K562 (cell line): ENCODE results near the gene FILIP1L. TPM values are rescaled to one million over a fixed set of nuclear protein-coding genes. Genes with fewer than 3 reads are reported as not detected.
A peak's percentile ranks its signal among the peaks of the same experiment; 100 is the strongest.

ENCODE experiments used
- ATAC-seq: fragments of 200-7000 bp; cut with Tn5 transposase; 3 replicates; pipeline ENCODE4 v1.9.1; 2020; ENCODE audit warnings: moderate library complexity
- BruUV-seq: library from RNA; stranded (reverse); fragments of 400-500 nt; replicated peaks from 2 replicates; lab custom pipeline; 2021; lab: Mats Ljungman, UMichigan
- CTCF ChIA-PET: fragments of 300-600 bp; formaldehyde crosslinking; extraction: SDS; loops from one replicate; lab custom pipeline; 2021; ENCODE audit warnings: low intra/inter-chr PET ratio; lab: Yijun Ruan, JAX
- POLR2A ChIA-PET: fragments of 300-600, 350-650 bp; sonication (Branson Sonifier 250); formaldehyde crosslinking; extraction: SDS; loops from one replicate; lab custom pipeline; 2021; ENCODE audit warnings: antibody characterized with exemption, inconsistent platforms; lab: Yijun Ruan, JAX
- DNase-seq, 4 experiments: peaks; one replicate each; pipeline versions ENCODE4 v3.0.0 to v3.0.0-alpha.2; 2011 to 2018; ENCODE audit warnings: low spot score in 3 of 4, mixed read lengths in 3 of 4; ENCODE audit errors: extremely low read depth in 1 of 4
- FAIRE-seq: peaks from 2 replicates; lab custom pipeline; 2011; peaks lifted over from hg19 to GRCh38; lab: Jason Lieb, UNC
- H2AFZ ChIP-seq: 2 replicates; pipeline ENCODE4 v1.6.0; 2011; ENCODE audit warnings: low read depth, low read length, control low read depth, inconsistent platforms
- H3K27ac ChIP-seq: fragments of 200-600 bp; 3 replicates; pipeline ENCODE4 v1.8.0; 2011; ENCODE audit warnings: low read depth, mild to moderate bottlenecking, control low read depth, inconsistent platforms, low read length, moderate library complexity, mixed read lengths; ENCODE audit errors: extremely low read depth
- H3K27me3 ChIP-seq, 2 experiments: fragments of 300-600 bp in 1 of 2; 2 replicates in 1 of 2; 3 replicates in 1 of 2; pipeline versions ENCODE4 v1.6.0 to v1.8.0; 2011; ENCODE audit warnings: inconsistent platforms in 2 of 2, low read length in 2 of 2, mild to moderate bottlenecking in 1 of 2, mixed read lengths in 1 of 2, moderate library complexity in 1 of 2; ENCODE audit not compliant: control insufficient read depth in 2 of 2, insufficient read depth in 2 of 2
- H3K36me3 ChIP-seq: fragments of 300-600 bp; 3 replicates; pipeline ENCODE4 v1.8.0; 2011; ENCODE audit warnings: mild to moderate bottlenecking, low read length, inconsistent platforms; ENCODE audit not compliant: control insufficient read depth, insufficient read depth
- H3K4me1 ChIP-seq, 2 experiments: fragments of 200-600 bp in 1 of 2; replicated peaks in 1 of 2; 2 replicates in 1 of 2; 3 replicates in 1 of 2; pipeline versions ENCODE4 v1.5.1 to v1.8.0; 2011; ENCODE audit warnings: inconsistent platforms in 2 of 2, low read length in 2 of 2, mild to moderate bottlenecking in 1 of 2, mixed read lengths in 1 of 2, moderate library complexity in 1 of 2; ENCODE audit not compliant: control insufficient read depth in 2 of 2, insufficient read depth in 2 of 2
- H3K4me2 ChIP-seq: 2 replicates; pipeline ENCODE4 v1.6.1; 2011; ENCODE audit warnings: low read length, control low read depth, inconsistent platforms, mixed read lengths; ENCODE audit not compliant: insufficient read depth
- H3K4me3 ChIP-seq: fragments of 200-600 bp; sonication (generic), shearing (Covaris generic); 2 replicates; pipeline ENCODE4 v1.5.1; 2016; ENCODE audit warnings: control low read depth, inconsistent platforms
- H3K79me2 ChIP-seq: fragments of 200-600 bp; 3 replicates; pipeline ENCODE4 v1.8.0; 2011; ENCODE audit warnings: low read length, inconsistent platforms; ENCODE audit not compliant: control insufficient read depth, insufficient read depth
- H3K9ac ChIP-seq, 2 experiments: 2 replicates each; pipeline versions ENCODE4 v1.6.0 to v1.6.1; 2011; ENCODE audit warnings: low read depth in 2 of 2, low read length in 2 of 2, control low read depth in 1 of 2, inconsistent platforms in 1 of 2, mild to moderate bottlenecking in 1 of 2, mixed read lengths in 1 of 2; ENCODE audit not compliant: insufficient read depth in 1 of 2
- H3K9me1 ChIP-seq: one replicate; pipeline ENCODE4 v1.6.0; 2011; ENCODE audit warnings: inconsistent platforms, mild to moderate bottlenecking, low read length, moderate library complexity; ENCODE audit not compliant: control insufficient read depth, insufficient read depth
- H3K9me3 ChIP-seq: replicated peaks from 2 replicates; pipeline ENCODE4 v1.5.1; 2011; ENCODE audit warnings: low read depth, low read length, inconsistent platforms; ENCODE audit not compliant: control insufficient read depth, insufficient read depth
- H4K20me1 ChIP-seq: replicated peaks from 2 replicates; pipeline ENCODE4 v1.6.1; 2011; ENCODE audit warnings: low read length, inconsistent platforms, mixed read lengths; ENCODE audit not compliant: control insufficient read depth, insufficient read depth
- CBFB ChIP-seq: sonication (generic); formaldehyde crosslinking; IDR thresholded peaks from 2 replicates; pipeline ENCODE4 v1.4.0; 2020; ENCODE audit warnings: mild to moderate bottlenecking, missing genetic modification reagents
- DACH1 ChIP-seq: fragments of 450-650 bp; IDR thresholded peaks from 2 replicates; pipeline ENCODE4 v1.6.1; 2018; ENCODE audit not compliant: partially characterized antibody
- MYC ChIP-seq, 2 experiments: fragments of 250-450 bp in 1 of 2; sonication (Bioruptor Pico) in 1 of 2; IDR thresholded peaks; 2 replicates each; pipeline versions ENCODE4 v1.5.1 to v1.6.1; 2012 to 2021; ENCODE audit warnings: low read depth in 2 of 2, borderline replicate concordance in 1 of 2, improper control_type of control experiment in 1 of 2, low read length in 1 of 2, mild to moderate bottlenecking in 1 of 2, moderate library complexity in 1 of 2
- NFYB ChIP-seq: IDR thresholded peaks from 2 replicates; pipeline ENCODE4 v1.6.1; 2011; ENCODE audit warnings: mild to moderate bottlenecking, moderate library complexity; ENCODE audit not compliant: insufficient read length; ENCODE audit errors: extremely low read depth
- NUFIP1 ChIP-seq: fragments of 450-650 bp; IDR thresholded peaks from 2 replicates; pipeline ENCODE4 v1.6.1; 2018; ENCODE audit not compliant: partially characterized antibody
- PKNOX1 ChIP-seq: fragments of 450-650 bp; IDR thresholded peaks from 2 replicates; pipeline ENCODE4 v1.6.1; 2016
- POLR2H ChIP-seq: IDR thresholded peaks from 2 replicates; pipeline ENCODE4 v1.6.1; 2016; ENCODE audit warnings: missing genetic modification characterization, low read depth, mild to moderate bottlenecking, control low read depth, missing compliant biosample characterization, moderate library complexity
- POLR3A ChIP-seq: IDR thresholded peaks from 2 replicates; pipeline ENCODE4 v1.6.1; 2011; ENCODE audit warnings: borderline replicate concordance, mild to moderate bottlenecking, moderate library complexity; ENCODE audit not compliant: insufficient read length, insufficient read depth; ENCODE audit errors: extremely low read depth
- TBP ChIP-seq: optimal IDR thresholded peaks from 2 replicates; pipeline ENCODE3; 2011; ENCODE audit warnings: low read depth, low read length, improper control_type of control experiment
- ZNF143 ChIP-seq: sonication (generic); formaldehyde crosslinking; IDR thresholded peaks from 2 replicates; pipeline ENCODE4 v1.9.0; 2022; ENCODE audit warnings: mild to moderate bottlenecking, missing genetic modification reagents
- WGBS: fragments of 100-300 bp; shearing (Covaris generic); methylation state at CpG from one replicate; pipeline ENCODE4 v1.1.6; 2016; ENCODE audit warnings: low coverage, mixed read lengths; ENCODE audit not compliant: insufficient coverage; ENCODE audit errors: missing lambda C conversion rate; 5-methylcytosine and 5-hydroxymethylcytosine counted together
- in situ Hi-C: fragments of 300-500 bp; cut with MboI; formaldehyde crosslinking; loops from 4 replicates; pipeline ENCODE4 v1.15.0; 2018; ENCODE audit warnings: inconsistent platforms, mixed read lengths
- intact Hi-C: fragments of 100-400 bp; cut with micrococcal nuclease; formaldehyde crosslinking; loops from 2 replicates; pipeline ENCODE4 v1.14.2; 2022
- polyA plus RNA-seq, 8 experiments: library from polyadenylated mRNA; depleted of rRNA in 4 of 8; stranded (reverse) in 5 of 8; unstranded in 3 of 8; fragments of >200 nt; fragmentation: Nextera tagmentation in 2 of 8; fragmentation: Illumina TruSeq in 1 of 8; extraction: Ambion mirVana in 2 of 8; extraction: Trizol in 1 of 8; gene quantifications; 2 replicates each; pipeline versions ENCODE4 v1.2.1 to v1.2.3, GENCODE V29; 2011 to 2014; ENCODE audit warnings: inconsistent platforms in 1 of 8, missing spikeins in 1 of 8
- total RNA-seq, 7 experiments: library from RNA; depleted of rRNA in 6 of 7; stranded (reverse); fragments of >200 nt in 6 of 7; fragmentation: Illumina TruSeq in 2 of 7; extraction: Trizol in 2 of 7; gene quantifications; 2 replicates each; pipeline versions ENCODE4 v1.2.1 to v1.2.3, GENCODE V29; 2011 to 2021; ENCODE audit warnings: low replicate concordance in 1 of 7
- TF ChIP-seq, protein P1 (sequence below), 2 experiments: fragments of 450-650 bp in 1 of 2; IDR thresholded peaks; 2 replicates each; pipeline ENCODE4 v1.6.1; 2011 to 2017; ENCODE audit warnings: low read depth in 2 of 2, antibody characterized with exemption in 1 of 2, borderline replicate concordance in 1 of 2, low read length in 1 of 2, mild to moderate bottlenecking in 1 of 2, mixed read lengths in 1 of 2; ENCODE audit not compliant: control insufficient read depth in 1 of 2

FILIP1L gene
- total and polyA plus RNA-seq, 9 of the 15 experiments (the other 6 are each of a cell fraction or from before 2014, with no cell fraction given) = 0.50 to 2.1 (median 1.1) TPM

GRCh38 chr3:99823723-99824711 lies 290.3 kb downstream of the FILIP1L start:
- peak; percentile 74 for FAIRE-seq
- TF ChIP-seq NUFIP1 (no peak), DACH1 (peak; percentile 20), TBP (peak; percentile 57), MYC (IDR thresholded peaks at IDR 0.05; ENCODE audit: low read depth, low read length) (no peak), MYC (CRISPR knock-in tag; IDR thresholded peaks at IDR 0.05; ENCODE audit: borderline replicate concordance, low read depth) (no peak), NFYB (peak; percentile 5), CBFB (CRISPR knock-in tag) (no peak), PKNOX1 (peak; percentile 45; the same call in 1 of the 2 replicates), ZNF143 (CRISPR knock-in tag) (no peak), POLR2H (peak; percentile 41; the same call in 1 of the 2 replicates), POLR3A (peak; percentile 46)
- TF ChIP-seq, protein P1, sequence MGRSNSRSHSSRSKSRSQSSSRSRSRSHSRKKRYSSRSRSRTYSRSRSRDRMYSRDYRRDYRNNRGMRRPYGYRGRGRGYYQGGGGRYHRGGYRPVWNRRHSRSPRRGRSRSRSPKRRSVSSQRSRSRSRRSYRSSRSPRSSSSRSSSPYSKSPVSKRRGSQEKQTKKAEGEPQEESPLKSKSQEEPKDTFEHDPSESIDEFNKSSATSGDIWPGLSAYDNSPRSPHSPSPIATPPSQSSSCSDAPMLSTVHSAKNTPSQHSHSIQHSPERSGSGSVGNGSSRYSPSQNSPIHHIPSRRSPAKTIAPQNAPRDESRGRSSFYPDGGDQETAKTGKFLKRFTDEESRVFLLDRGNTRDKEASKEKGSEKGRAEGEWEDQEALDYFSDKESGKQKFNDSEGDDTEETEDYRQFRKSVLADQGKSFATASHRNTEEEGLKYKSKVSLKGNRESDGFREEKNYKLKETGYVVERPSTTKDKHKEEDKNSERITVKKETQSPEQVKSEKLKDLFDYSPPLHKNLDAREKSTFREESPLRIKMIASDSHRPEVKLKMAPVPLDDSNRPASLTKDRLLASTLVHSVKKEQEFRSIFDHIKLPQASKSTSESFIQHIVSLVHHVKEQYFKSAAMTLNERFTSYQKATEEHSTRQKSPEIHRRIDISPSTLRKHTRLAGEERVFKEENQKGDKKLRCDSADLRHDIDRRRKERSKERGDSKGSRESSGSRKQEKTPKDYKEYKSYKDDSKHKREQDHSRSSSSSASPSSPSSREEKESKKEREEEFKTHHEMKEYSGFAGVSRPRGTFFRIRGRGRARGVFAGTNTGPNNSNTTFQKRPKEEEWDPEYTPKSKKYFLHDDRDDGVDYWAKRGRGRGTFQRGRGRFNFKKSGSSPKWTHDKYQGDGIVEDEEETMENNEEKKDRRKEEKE (IDR thresholded peaks at IDR 0.05; ENCODE audit: borderline replicate concordance in 1 of 2, control insufficient read depth in 1 of 2, low read depth in 2 of 2, low read length in 1 of 2) = no peak

More at GRCh38 chr3:99823723-99824711, 290.3 kb downstream of the FILIP1L start:
- no peaks in the 10 kb centered on the region for H3K9me3 ChIP-seq
- H2AFZ ChIP-seq = peak overlapping the region; percentile 51; the same call in 1 of the 2 replicates
- TSS peak; percentile 92 for BruUV-seq
- ChIA-PET POLR2A (interaction anchor here (0.6 kb wide), 1 partner anchor 755 kb away, joined by 4 read pairs; no protein-coding TSS in a partner anchor), CTCF (no interaction called here)
- intact Hi-C loops = no loop called here
- H3K36me3 ChIP-seq = peaks cover 11% of the 10 kb centered on the region; the same call in 1 of the 3 replicates
- no peaks in the 10 kb centered on the region for H3K9me1 ChIP-seq
- in situ Hi-C loops = no loop called here
- 38% methylated on average over 11 of the region's 14 CpGs for WGBS
- no peaks in the 10 kb centered on the region for H3K27me3 ChIP-seq
- peaks cover 0 to 7% of the 10 kb centered on the region in 2 experiments; a peak in 3 of 5 replicates for H3K4me1 ChIP-seq
- H3K9ac ChIP-seq = peak overlapping the region; percentile 18 to 78; a peak in 2 of 4 replicates
- no peak overlapping the region for H3K4me3 ChIP-seq
- H3K4me2 ChIP-seq = peak overlapping the region; percentile 24
- H3K79me2 ChIP-seq = peaks cover 83% of the 10 kb centered on the region
- ATAC-seq (peak; percentile 75), DNase-seq (peak in 2 of 4 experiments; percentile 29 to 39)
- peak overlapping the region; percentile 53 for H3K27ac ChIP-seq
- no peaks in the 10 kb centered on the region for H4K20me1 ChIP-seq
